Bone marrow (tissue), 2 donors: ENCODE results near the gene GPSM3.
"Not testable (repeated sequence)": the region's sequence is repeated elsewhere in the genome, so short reads cannot be mapped to it uniquely, and the experiment has no call there.

Experiments used
- DNase-seq, 2 donors: peaks; one replicate each; lab custom pipeline; 2025; lab: John Stamatoyannopoulos, UW

Gene GPSM3

DNA sequence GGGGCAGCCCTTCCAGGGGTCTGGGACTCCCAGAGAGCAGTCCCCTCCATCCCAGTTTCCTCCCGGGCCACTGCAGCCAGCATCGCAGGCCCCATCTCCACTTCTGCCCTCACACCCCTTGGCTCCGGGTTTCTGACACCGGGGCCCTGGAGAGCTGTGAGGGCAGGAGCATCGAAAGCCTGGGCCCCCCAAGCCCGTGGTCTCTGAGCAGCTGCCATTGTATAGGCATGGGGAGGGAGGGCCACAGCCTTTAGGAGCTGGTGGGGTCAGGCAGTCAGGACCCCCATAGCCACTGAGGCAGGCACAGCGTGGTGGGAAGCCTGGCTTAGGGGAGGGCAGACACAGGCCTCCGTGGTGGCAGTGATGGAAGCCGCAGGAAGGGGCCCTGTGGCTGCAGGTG, 9.7 kb upstream of the GPSM3 start:
- no peak for DNase-seq

DNA sequence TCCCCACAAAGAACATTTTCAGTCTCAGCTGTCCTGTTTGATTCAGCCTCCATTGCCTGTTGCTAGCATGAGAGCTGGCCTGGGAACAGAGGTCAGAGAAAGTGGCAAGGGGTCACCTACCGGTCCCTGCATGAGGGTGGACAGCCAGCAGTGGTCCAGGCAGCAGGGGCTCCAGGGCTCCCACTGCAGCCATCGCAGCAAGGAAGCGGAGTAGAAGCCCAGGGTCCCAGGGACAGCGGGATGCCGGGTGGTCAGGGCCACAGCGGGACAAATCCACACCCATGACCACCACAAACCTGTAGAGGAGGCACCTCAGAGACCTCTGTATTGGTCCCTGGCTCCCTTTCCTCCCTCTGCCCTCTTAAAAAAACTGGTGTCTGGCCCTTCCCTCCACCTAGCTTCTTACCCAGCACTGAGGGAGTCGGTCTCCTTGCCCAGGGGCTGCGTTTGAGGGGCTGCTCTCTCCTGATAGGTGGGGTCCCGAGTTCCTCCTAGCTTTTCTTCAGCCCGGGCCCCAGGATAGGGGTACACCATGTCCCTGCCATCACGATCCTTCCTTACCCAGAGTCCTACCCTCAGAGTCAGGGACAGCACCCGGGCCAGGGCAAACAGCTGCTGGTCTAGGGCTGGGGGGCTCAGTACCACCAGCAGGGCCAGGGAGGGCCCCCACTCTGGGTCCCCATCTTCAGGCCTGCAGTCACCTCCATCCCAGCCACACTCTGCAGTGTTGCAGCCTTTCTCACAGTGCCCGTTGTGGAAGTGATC, 8.4 kb upstream of the GPSM3 start:
- no peak for DNase-seq

DNA sequence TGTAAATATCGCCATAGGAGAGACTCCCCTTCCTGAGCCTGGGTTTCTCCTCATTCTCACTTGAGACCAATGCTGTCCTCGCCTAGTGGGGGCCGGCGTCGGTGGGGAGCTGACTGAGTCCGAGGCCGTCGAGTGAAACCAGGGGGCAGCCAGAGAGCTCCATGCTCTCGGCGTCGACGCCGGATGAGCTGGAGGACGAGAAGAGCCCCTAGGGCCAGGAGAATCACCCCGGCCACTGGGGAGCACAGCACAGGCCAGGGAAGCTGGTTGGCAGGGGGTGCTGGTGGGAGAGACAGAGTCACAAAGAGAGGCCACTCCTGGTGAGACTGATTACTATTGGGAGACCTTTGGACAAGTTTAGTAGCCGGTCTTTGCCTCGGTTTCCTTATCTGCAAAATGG, 6.4 kb upstream of the GPSM3 start:
- DNase-seq, result no peak

DNA sequence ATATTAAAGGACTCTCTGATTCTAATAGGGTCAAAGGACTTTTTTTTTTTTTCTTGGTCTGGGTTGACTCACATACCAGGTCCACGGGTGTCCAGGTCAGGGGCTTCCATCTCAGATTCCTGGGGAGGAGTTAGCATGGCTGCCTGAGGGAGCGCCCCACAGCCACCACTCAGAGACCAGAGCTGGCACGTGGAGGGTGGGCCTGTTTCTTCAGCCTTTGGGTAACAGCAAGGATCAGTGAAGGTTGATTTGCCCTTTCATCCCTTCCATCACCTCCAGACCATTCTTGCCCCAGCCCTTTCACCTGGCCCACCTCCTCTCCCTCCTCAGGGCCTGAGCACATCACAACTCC, 5.9 kb upstream of the GPSM3 start:
- no peak for DNase-seq

DNA sequence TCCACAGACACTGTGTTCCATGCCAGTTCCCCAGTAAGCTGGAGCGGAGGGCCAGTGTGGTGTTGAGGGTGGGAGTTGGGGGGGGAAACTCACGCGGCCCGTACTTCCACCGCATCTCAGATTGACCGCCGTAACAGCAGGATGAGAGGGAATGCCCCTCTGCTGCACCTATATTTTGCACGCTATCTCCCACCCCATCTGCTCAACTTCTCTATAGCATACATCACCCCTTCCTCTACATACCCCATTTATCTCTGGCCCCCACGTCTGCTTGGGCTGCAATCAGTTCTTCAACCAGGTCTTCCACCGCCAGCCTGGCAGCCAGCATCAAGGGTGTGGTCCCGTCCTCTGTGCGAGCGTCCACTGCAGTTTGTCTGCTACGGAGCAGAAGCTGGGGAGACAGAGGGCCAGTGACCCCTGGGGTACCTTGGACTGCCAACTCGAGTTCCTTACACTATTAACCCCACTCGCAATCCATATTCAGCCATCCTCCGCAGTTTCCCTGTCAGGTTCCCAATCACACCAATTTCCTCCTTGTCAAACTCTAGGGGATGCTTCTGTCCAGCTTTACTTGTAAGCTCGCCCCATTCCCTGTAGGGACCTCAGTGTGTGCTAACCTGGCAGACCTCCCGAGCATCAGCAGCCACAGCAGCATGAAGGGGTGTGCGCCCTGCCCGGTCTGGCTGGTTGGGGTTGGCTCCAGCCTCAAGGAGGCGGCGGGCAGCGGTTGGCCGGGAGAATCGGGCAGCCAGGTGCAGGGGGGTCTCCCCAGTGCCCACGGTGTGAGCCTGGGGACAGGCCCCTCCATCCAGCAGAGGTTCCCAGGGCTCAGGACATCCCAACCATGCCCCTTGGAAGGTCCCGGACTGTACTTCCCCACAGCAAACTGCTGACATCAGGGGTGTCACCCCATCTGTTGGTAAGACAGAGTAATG, 4.5 kb upstream of the GPSM3 start:
- peak in 1 of 2 donors; percentile 9 for DNase-seq

DNA sequence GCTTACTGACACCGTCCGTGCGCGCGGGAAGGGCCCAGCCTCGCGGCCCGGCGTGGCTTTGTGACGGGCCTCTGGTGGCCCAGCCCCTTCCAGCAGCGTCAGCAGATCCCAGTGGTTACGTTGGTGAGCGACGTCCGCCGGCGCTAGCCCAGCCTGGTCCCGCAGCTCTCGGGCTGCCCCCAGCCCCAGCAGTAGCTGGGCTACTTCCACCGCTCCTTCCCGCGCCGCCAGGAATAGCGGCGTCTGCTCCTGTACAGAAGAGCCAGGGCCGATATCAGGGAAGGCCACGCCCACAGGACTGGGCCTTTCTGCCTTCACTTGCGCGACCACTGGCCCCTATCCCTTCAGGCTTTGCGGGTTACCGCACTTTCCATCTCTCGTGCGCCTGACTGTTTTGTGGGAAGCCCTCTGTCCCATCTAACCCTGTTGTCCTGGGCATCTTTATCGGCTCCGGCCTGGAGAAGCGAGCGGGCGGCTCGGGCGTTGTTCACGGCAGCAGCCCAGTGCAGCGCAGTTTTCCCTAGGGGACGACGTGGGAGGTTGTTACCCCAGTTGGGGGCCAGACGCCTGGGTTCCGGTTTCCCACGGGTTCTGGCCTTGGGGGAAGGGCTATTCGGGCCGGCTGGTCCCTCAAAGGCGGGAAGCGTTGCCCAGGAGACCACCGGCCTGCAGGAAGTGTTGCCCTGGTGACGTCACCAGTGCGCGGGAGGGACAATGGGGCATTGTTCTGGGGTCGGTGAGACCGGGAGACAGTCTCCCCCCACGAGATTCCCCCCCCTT, 3.6 kb upstream of the GPSM3 start:
- DNase-seq, result peak; percentile 30 to 66

DNA sequence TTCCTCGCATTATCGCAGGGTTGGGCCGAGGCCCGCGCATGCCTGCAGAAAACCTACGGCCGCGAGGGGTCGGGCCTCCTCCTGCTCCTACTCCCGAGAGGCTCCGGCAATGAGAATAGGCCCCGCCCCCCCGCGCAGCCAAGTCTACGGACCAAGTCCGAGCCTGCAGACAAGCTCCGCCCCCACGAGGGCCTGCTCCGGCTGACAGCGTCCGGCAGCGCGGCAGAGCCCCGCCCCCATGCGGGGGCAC, 3.1 kb upstream of the GPSM3 start:
- DNase-seq, result peak; percentile 95 to 99

DNA sequence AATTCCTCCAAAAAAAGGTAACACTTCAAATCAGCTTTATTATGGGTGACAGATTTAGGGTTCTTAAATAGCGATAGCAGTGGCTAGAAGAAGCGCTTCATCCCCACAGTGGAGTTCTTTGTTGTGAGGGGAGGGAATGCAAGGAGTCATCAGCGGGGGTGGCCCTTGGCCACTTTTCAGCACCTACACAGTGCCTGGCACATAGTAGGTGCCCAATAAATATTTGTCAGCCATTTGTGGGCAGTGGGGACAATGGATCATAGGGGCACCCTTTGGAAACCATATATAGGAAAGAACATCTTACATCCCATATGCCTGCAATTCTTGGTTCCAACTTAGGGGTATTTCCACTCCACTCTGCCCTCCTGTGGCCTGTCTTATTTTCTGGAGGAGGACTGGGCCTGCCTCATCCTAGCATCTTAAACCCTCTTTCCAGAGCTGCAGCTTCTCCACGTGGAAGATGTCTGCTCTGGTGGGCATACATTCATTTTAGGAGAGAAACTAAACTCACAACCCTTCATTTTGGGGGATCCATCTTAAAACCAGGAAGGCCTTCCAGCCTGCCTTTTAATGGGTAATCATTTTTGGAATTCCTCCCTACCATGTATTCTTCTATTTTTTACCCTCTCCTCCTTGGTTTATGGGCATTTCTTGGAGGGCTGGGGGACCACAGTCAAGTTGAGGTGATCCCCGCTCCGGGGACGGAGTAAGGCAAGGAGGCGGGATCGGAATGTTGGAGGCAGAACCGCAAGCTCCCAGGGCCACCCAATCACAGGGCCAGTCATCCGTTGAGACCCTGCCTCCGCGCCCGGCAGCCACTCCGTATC, 2.6 kb upstream of the GPSM3 start:
- DNase-seq, result peak; percentile 44 to 56

DNA sequence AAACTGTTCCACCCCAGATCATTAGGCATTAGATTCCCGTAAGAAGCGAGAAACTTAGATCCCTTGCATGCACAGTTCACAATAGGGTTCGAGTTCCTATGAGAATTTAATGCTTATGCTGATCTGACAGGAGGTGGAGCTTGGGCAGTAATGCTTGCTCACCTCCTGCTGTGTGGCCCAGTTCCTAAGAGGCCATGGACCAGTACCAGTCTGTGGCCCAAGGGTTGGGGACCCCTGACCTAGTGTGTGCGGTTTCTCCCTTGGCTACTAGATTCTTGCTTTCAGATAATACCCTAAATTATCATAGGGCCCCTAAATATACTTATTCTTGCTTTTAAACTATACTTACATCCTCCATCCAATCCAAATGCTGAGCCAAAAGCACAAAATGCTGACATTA, 1.9 kb upstream of the GPSM3 start:
- no peak for DNase-seq

DNA sequence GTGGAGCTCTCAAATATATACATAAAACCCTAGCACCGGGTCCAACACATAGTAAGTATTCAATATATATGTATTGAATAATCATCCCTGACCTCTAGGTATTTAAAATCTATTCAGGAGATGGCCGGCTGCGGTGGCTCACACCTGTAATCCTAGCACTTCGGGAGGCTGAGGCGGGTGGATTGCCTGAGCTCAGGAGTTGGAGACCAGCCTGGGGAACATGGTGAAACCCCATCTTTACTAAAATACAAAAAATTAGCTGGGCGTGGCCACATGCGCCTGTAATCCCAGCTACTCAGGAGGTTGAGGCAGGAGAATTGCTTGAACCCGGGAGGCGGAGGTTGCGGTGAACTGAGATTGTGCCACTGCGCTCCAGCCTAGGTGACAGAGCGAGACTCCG, 653 bp upstream of the GPSM3 start:
- not testable (repeated sequence) for DNase-seq

DNA sequence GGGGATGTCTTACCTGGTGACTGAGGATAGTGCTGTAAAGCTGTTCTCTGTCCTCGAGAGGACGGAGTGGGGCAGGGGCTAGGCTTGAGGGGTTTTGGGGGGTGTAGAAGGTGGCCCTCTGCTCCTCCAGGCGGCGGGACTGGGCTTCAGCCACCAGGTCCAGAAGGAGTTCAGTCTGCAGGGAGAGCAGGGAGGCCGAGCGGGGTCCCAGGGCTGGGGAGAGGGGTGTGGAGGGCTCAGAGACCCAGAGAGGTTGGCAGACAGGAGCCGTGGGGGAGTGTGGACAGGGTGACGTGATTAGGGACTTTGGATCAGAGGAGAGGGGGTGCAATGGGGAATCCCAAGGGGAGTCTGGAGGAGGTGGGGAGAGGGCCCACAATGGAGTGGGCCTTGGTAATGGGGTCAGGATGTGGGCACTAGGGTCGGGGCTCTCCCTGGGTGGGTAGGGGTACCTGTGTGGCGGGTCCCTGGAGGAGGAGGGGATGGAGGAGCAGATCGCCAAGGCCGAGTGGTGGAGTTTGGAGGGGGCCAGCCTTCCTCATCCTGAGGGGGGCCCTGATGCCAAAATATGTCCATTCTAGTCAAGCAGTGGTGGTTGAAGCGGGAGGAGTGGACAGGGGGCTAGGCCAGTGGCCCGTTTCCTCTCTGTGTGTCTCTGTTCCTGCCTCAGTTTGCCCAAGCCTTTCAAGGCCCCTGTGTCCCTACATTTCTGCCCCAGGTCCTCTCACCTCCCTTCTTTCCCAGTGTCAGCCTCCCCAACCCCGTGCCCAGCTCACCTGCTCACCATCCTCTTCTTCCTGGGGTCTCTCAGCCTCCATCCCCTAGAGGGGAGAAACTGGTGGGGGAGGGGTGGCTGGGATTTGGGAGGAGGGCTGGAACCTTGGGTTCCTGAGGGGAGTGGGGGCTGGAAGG, 491 bp downstream of the GPSM3 start:
- DNase-seq, result peak in 1 of 2 donors; percentile 9

DNA sequence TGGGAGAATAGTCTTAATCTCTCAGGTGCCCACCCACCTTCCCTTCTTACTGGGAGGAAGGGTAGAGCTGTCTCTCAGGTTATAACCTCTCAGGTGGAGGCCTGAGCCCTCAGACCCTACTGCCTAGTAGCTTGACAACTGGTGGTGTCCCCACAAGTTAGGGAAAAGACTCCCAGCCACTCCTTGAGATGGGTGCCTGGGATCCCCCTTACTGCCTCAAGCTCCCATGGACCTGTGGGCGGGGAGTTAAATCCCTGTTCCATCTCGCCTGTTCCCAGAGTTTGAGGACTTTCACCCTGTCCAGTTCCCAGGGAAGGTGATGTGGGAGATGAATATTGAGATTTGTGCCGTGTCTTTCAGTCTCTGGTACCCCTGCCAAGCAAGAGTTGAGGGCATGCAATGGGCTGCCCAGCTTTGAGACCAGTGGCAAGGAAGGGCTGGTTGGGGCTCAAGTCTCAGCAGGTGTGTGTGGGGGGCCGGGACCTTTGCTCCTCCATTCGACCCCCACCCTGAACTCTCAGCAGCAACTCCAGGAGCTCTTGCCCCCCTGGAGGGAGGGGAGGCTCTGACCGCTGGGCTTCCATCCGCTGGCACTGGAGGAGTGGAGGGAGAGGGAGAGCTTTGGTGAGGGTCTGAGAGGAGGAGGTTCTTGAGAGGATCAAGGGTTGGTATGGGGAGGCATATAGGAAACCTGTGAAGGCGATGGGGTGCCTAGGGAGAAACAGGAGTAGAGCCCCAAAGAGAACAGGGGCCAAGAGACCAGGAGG, 1.3 kb downstream of the GPSM3 start:
- DNase-seq, result no peak

DNA sequence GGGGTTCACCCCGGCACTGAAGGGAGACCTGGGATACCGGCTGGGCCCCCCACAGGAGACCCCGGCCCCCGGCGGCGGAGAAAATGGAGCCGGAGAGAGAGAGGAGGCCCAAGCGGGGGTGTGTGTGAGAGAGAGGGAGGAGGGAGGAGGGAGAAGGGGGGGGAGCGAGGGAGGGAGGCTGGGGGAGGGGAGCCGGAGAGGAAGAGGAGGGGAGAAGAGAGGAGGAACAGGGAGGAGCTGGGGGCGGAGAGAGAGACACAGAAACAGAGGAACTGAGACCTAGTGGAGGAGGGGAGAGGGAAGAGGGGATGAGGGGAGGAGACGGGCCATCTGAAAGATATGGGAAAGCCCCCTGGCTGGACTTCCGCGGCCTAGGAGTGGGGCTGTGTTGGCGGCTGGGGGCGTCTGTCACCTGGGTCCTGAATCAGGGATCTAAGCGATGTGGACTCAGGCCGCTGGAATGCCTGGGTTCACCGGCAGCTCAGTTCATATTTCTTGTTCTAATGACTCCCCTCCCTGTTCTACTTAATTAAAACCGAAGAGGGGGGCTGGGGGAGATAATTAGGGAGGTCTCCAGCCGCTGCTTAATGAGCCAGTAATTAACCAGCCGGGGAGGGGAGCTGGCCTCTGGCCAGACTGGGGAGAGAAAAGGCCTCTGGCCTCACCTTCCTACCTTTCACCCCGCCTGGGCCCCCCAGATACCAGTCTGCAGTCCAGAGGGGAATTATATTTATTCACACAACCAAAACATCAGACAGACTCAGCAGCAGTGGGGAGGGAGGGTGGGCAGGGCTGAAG, 2.2 kb downstream of the GPSM3 start, which contains the start of gene PBX2:
Gene PBX2 (minus strand): TSS at position 149 of the 798 bp plus-strand sequence. CDS start 287 bp downstream, outside the sequence.
- peak; percentile 59 to 97 for DNase-seq

DNA sequence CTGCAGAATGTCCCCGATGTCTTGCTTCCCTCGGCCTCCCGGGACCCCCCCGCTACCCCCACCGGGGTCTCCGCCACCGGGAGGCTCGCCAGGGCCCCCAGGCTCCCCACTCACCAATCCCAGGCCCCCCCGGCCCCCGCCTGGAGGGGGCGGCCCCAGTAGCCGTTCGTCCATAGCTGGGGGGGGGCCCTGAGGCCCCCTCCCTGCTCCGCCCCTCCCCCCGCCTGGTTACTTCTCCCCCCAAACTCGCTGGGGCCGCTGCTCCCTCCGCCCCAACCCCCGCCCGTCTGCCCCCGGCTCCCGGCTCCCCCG, 2.7 kb downstream of the GPSM3 start:
- no peak for DNase-seq

DNA sequence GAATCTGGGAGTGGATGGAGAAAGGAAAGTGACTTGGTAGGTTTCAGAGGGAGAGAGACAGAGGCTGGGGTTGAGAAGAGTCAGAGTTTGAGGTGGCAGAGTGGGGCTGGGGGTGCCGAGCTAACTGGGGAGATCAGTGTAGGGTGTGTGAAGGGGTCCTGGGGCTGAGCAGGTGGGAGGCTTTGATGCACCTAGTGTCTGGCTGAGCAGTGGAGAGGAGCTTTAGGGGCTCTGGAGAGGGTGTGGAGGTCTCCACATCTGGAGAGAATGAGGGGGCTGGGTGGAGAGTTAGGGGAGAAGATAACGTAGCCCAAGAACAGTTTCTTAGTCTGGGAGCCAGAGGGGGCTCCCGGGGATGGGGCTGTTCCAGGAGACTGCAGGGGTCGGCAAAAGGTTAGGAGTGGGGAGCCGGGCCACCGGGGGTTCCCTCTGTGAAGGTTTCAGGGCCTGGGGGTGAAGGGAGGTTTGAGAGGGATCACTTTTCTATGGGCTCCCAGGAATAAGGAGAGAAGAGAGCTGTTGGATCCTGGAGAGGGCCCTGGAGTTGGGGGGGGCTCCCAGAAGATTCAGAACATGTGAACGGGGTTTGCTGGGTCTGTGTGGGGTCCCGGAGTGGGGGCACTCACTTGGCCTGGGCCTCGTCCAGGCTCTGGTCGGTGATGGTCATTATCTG, 3.2 kb downstream of the GPSM3 start:
- DNase-seq, result no peak

DNA sequence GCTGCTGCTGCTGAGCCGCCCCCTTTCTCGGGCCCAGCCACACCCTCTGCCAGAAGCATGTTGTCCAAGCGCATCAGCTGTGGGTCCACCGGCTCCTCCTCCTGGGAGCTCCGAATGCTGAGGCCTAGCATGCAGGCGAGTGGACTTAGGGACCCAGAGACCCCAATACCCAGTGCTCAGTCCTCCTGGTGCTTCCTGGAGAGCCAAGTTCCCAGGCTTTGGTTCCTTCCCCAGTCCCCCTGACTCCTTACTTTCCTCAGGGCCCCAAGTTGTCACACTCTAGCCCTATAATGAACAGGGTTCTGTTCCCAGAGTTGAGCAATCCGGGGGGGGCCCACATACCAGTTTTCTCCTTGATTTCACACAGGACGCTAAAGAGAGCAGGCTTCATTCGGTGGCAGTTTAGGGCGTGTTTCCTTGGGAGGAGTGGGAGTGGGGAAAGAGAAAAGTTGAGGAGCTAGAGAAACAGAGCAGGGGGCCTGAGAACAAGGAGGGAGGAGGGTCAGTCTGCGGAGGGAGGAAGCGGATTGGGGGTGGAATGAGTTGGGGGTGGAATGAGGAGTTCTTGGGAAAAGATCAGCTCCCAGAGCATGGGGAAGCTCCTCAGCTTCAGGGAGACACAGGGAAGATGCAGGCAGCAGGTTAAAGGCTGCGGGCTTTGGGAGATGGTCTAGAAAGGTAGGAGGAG, 3.9 kb downstream of the GPSM3 start:
- no peak for DNase-seq

DNA sequence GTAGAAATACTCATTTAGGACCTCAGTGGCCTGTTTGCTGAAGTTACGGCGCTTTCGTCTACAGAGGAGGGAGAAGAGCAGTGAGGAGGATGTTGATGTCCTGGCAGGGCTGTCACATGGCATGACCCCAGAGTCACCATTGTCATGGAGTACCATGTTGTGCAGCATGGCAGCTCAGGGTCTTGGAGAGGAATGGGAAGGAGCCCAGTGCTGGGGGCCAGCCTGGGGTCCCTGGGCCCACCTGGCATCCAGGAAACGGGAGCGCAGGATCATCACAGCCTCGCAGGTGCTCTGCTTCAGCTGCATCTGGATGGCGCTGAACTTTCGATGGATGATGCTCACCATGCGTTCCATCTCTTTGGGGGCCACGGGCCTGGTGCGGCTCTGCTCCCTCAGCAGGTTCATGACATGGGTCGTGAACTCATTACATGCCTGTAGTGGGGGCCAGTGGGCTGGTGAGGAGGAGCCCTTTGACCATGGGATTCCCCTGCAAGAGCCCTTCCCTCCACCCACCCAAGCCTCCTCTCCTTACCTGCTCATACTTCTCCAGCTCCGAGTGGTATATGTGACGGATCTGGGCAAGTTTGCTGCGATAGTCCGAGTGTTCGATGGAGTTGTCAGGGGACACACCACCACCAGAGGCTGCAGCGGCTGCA, 4.6 kb downstream of the GPSM3 start:
- DNase-seq, result not testable (repeated sequence)
